Measurements from ENCODE around the gene YTHDC2. TPM values are rescaled to one million over a fixed set of nuclear protein-coding genes. Genes with fewer than 3 reads are reported as not detected.
A peak's percentile ranks its signal among the peaks of the same experiment; 100 is the strongest.

The YTHDC2 gene
- total and polyA plus RNA-seq, 10 of the 15 experiments (the other 5 are each of a cell fraction or from before 2014, with no cell fraction given) = 3.8 to 25.8 (median 16.4) TPM

DNA sequence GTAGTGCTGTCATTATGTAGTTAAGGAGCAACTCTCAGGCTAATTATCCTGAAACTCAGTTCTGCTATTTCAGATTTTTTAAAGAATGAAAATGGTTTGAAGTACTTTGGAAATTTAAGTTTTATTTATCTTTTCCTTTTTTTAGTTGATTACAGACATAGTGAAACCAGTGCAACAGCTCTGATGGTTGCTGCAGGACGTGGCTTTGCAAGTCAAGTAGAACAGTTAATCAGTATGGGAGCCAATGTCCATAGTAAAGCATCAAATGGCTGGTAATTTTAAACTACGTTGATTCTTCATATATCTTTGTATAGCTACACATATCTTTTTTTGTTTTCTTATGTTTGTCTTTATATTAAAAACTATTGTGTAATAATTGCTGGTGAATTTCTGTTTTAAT, 34.9 kb downstream of the YTHDC2 start:
- no peaks in the 10 kb centered on the region for H3K9me3 ChIP-seq (replicated peaks; ENCODE audit: control insufficient read depth, insufficient read depth, low read length)
- no peaks in the 10 kb centered on the region for H4K20me1 ChIP-seq (ENCODE audit: control insufficient read depth, insufficient read depth)
- peak; percentile 36; the same call in 1 of the 3 replicates for ATAC-seq
- H3K4me3 ChIP-seq = no peak overlapping the region
- intact Hi-C loops (cut with micrococcal nuclease; ENCODE audit: unreplicated experiment) = no loop called here
- H3K79me2 ChIP-seq (ENCODE audit: control insufficient read depth, insufficient read depth, low read length) = no peaks in the 10 kb centered on the region
- DNase-seq (ENCODE audit: low read depth, low spot score) = no peak
- ChIA-PET CTCF (interaction anchor here (0.9 to 1.9 kb wide), 3 partner anchors 12 to 64 kb away, joined by 3 to 5 read pairs (median 3); no protein-coding TSS in a partner anchor), POLR2A (no interaction called here), RAD21 (ENCODE audit: unreplicated experiment) (interaction anchor here (1.0 kb wide), 1 partner anchor 24 kb away, joined by 3 read pairs; no protein-coding TSS in a partner anchor), SMC1A (ENCODE audit: uncharacterized antibody, unreplicated experiment) (interaction anchor here (0.9 to 1.5 kb wide), 5 partner anchors 10 to 552 kb away, joined by 3 to 5 read pairs (median 3); no protein-coding TSS in a partner anchor)
- BruUV-seq (replicated peaks) = no TSS peak
- H3K4me2 ChIP-seq (ENCODE audit: control insufficient read depth, insufficient read depth) = no peak overlapping the region
- no peaks in the 10 kb centered on the region for H3K4me1 ChIP-seq (ENCODE audit: control insufficient read depth, insufficient read depth, low read length)
- H3K9ac ChIP-seq (ENCODE audit: control insufficient read depth, insufficient read depth, low read length) = no peak overlapping the region
- WGBS (ENCODE audit: insufficient coverage, insufficient replicate concordance, low lambda C conversion rate, missing lambda C conversion rate) = 71% methylated on average over 2 of the region's 2 CpGs
- in situ Hi-C loops (cut with MboI) = no loop called here
- H3K27ac ChIP-seq (ENCODE audit: control insufficient read depth, insufficient read depth) = no peak overlapping the region
- no peak for TF ChIP-seq CBFB (IDR thresholded peaks at IDR 0.05; ENCODE audit: low read depth)
- no peak for TF ChIP-seq ETV6 (conservative IDR thresholded peaks at IDR 0.05 in 1 of 2, IDR thresholded peaks at IDR 0.05 in 1 of 2; ENCODE audit: borderline replicate concordance in 1 of 2, low read depth in 1 of 2)
- TF ChIP-seq HDAC2 (IDR thresholded peaks at IDR 0.05) = no peak
- no peak for TF ChIP-seq IKZF1 (conservative IDR thresholded peaks at IDR 0.05)
- no peaks in the 10 kb centered on the region for H3K27me3 ChIP-seq (replicated peaks in 1 of 2; ENCODE audit: control insufficient read depth in 2 of 2, insufficient read depth in 2 of 2, low read length in 1 of 2)
- H3K36me3 ChIP-seq (ENCODE audit: control insufficient read depth in 2 of 2, insufficient read depth in 2 of 2, low read length in 1 of 2) = peaks cover 2 to 24% of the 10 kb centered on the region in 2 experiments
- no peak overlapping the region for H2AFZ ChIP-seq (ENCODE audit: control insufficient read depth, low read depth, low read length)
- FAIRE-seq = no peak

DNA sequence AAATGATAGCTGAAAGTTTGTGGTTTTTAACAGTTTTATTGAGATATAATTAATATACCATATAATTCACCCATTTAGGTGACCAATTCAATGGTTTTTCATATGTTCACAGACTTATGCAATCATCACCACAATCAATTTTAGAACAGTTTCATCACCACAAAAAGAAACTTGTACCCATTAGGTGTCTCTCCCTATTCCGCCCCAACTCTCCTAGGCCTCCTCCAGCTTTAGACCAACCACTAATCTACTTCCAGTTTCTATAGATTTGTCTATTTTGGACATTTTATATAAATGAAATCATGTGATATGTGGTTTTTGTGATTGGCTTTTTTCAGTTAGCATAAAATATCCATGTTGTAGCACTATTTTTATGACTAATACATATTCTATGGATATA, 38.6 kb downstream of the YTHDC2 start:
- TF ChIP-seq NFXL1 (IDR thresholded peaks at IDR 0.05; ENCODE audit: borderline replicate concordance) = no peak
- Histone ChIP-seq H3K36me3 (ENCODE audit: control insufficient read depth in 2 of 2, insufficient read depth in 2 of 2, low read length in 1 of 2) (peaks cover 0 to 23% of the 10 kb centered on the region in 2 experiments; a peak in 3 of 4 replicates), H3K27ac (ENCODE audit: control insufficient read depth, insufficient read depth) (no peak overlapping the region), H3K27me3 (replicated peaks in 1 of 2; ENCODE audit: control insufficient read depth in 2 of 2, insufficient read depth in 2 of 2, low read length in 1 of 2) (no peaks in the 10 kb centered on the region), H3K79me2 (ENCODE audit: control insufficient read depth, insufficient read depth, low read length) (no peaks in the 10 kb centered on the region), H3K4me3 (no peak overlapping the region), H3K9ac (ENCODE audit: control insufficient read depth, insufficient read depth, low read length) (no peak overlapping the region), H3K9me3 (replicated peaks; ENCODE audit: control insufficient read depth, insufficient read depth, low read length) (no peaks in the 10 kb centered on the region), H2AFZ (ENCODE audit: control insufficient read depth, low read depth, low read length) (no peak overlapping the region), H4K20me1 (ENCODE audit: control insufficient read depth, insufficient read depth) (no peaks in the 10 kb centered on the region), H3K4me2 (ENCODE audit: control insufficient read depth, insufficient read depth) (no peak overlapping the region), H3K4me1 (ENCODE audit: control insufficient read depth, insufficient read depth, low read length) (no peaks in the 10 kb centered on the region)
- intact Hi-C loops (cut with micrococcal nuclease; ENCODE audit: unreplicated experiment) = no loop called here
- ATAC-seq (no peak), FAIRE-seq (no peak), DNase-seq (ENCODE audit: low read depth, low spot score) (no peak)
- CTCF ChIA-PET = no interaction called here
- WGBS (ENCODE audit: insufficient coverage, insufficient replicate concordance, low lambda C conversion rate, missing lambda C conversion rate) = 100% methylated on average over 1 of the region's 1 CpG
- SMC1A ChIA-PET (ENCODE audit: uncharacterized antibody, unreplicated experiment) = interaction anchor here (1.1 kb wide), 1 partner anchor 42 kb away, joined by 3 read pairs; no protein-coding TSS in a partner anchor
- BruUV-seq (replicated peaks) = no TSS peak
- POLR2A ChIA-PET = no interaction called here
- in situ Hi-C loops (cut with MboI) = no loop called here
- RAD21 ChIA-PET (ENCODE audit: unreplicated experiment) = no interaction called here
